Thyroid gland (tissue), 4 donors: Measurements from ENCODE around the gene WDR55. TPM values are rescaled to one million over a fixed set of nuclear protein-coding genes. Genes with fewer than 3 reads are reported as not detected.

Experiments used
- DNase-seq, 2 donors: peaks; one replicate each; pipeline ENCODE4 v3.0.0-alpha.2; 2019
- H3K27ac ChIP-seq, 3 donors: fragments of 200-600 bp; sonication (generic); 1 replicate in 2 of 3; 2 replicates in 1 of 3; pipeline ENCODE4 v1.5.1; 2016 to 2019; ENCODE audit warnings: mild to moderate bottlenecking in 1 of 3, moderate library complexity in 1 of 3
- H3K27me3 ChIP-seq: fragments of 200-600 bp; sonication (generic); one replicate; pipeline ENCODE4 v1.5.1; 2019
- H3K36me3 ChIP-seq, 2 donors: fragments of 200-600 bp; sonication (generic); one replicate each; pipeline ENCODE4 v1.5.1; 2016 to 2019
- H3K4me1 ChIP-seq, 2 donors: fragments of 200-600 bp; sonication (generic); one replicate each; pipeline ENCODE4 v1.5.1; 2017 to 2019
- H3K4me3 ChIP-seq, 3 donors: fragments of 200-600 bp; sonication (generic); replicated peaks in 1 of 3; 1 replicate in 2 of 3; 2 replicates in 1 of 3; pipeline ENCODE4 v1.5.1; 2016; ENCODE audit warnings: mild to moderate bottlenecking in 1 of 3
- H3K9me3 ChIP-seq: fragments of 200-600 bp; sonication (generic); one replicate; pipeline ENCODE4 v1.5.1; 2017
- POLR2A ChIP-seq, 2 donors: fragments of 450-650 bp; IDR thresholded peaks; one replicate each; pipeline ENCODE4 v1.6.1; 2017; ENCODE audit warnings: antibody characterized with exemption in 2 of 2, mild to moderate bottlenecking in 2 of 2, moderate library complexity in 1 of 2
- WGBS, 2 donors: methylation state at CpG; one replicate each; pipeline ENCODE4 v1.1.5; 2017; 5-methylcytosine and 5-hydroxymethylcytosine counted together
- intact Hi-C: fragments of 100-400 bp; cut with DNase I; formaldehyde crosslinking; loops from one replicate; pipeline ENCODE4 v1.15.1; 2023
- total RNA-seq, 4 donors: library from RNA; depleted of rRNA; stranded (reverse); fragments of >200 nt; gene quantifications; one replicate each; pipeline ENCODE4 v1.2.3, GENCODE V29; 2016
- TF ChIP-seq, protein P1 (sequence below), 6 experiments: fragments of 200-600 bp in 3 of 6; fragments of 450-650 bp in 3 of 6; sonication (generic) in 3 of 6; IDR thresholded peaks; one replicate each; pipeline ENCODE4 v1.5.1; 2016 to 2019; ENCODE audit warnings: antibody characterized with exemption in 6 of 6, mild to moderate bottlenecking in 2 of 6, inconsistent platforms in 1 of 6, moderate library complexity in 1 of 6

The WDR55 gene
- total RNA-seq, 4 donors from 2014 or later = 19.5 to 23.8 (median 20.7) TPM

DNA sequence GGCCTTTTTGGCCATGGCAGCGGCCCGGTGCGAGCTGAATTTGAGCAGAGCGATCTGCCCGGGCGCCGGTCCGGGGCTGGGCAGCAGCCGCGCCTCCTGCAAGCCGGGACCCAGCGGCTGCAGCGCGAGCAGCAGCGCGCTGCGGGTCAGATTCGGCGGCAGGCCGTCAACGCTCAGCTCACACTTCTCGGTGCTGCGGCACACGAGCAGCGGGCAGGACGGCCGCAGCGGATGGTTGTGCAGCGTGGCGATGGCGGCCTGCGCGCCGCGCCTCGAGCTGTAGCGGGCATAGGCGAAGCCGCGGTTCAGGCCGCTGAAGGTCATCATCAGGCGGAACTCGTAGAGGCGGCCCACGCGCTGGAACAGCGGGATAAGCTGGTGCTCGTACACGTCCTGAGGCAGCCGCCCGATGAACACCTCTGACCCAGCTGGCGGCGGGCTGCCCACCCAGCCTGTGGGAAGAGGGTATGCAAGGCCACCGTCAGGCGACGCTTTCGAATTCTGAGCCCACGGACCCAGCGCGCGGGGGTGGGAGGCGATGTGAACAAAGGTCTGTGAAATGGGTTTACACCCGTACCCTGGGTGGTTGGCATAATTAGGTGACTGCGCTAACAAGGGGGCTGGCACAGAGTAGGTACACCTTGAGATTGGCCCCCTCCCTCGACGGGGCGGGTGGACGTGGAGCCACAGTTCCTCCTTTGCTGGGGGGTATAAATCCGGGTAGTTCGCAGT lies 7.9 kb downstream of the WDR55 start:
- TF ChIP-seq POLR2A (IDR thresholded peaks at IDR 0.05) = no peak
- TF ChIP-seq, protein P1, sequence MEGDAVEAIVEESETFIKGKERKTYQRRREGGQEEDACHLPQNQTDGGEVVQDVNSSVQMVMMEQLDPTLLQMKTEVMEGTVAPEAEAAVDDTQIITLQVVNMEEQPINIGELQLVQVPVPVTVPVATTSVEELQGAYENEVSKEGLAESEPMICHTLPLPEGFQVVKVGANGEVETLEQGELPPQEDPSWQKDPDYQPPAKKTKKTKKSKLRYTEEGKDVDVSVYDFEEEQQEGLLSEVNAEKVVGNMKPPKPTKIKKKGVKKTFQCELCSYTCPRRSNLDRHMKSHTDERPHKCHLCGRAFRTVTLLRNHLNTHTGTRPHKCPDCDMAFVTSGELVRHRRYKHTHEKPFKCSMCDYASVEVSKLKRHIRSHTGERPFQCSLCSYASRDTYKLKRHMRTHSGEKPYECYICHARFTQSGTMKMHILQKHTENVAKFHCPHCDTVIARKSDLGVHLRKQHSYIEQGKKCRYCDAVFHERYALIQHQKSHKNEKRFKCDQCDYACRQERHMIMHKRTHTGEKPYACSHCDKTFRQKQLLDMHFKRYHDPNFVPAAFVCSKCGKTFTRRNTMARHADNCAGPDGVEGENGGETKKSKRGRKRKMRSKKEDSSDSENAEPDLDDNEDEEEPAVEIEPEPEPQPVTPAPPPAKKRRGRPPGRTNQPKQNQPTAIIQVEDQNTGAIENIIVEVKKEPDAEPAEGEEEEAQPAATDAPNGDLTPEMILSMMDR (IDR thresholded peaks at IDR 0.05) = no peak
- H3K27ac ChIP-seq = no peak overlapping the region
- 49 to 79% methylated on average over 19 to 53 of the region's 70 CpGs for WGBS, 2 donors
- no peaks in the 10 kb centered on the region for H3K27me3 ChIP-seq
- intact Hi-C loops = no loop called here
- H3K4me3 ChIP-seq = no peak overlapping the region
- peak; percentile 18 to 22 for DNase-seq
- peaks cover 42 to 60% of the 10 kb centered on the region in 2 donors for H3K36me3 ChIP-seq
- no peaks in the 10 kb centered on the region for H3K9me3 ChIP-seq
- H3K4me1 ChIP-seq = no peaks in the 10 kb centered on the region

DNA sequence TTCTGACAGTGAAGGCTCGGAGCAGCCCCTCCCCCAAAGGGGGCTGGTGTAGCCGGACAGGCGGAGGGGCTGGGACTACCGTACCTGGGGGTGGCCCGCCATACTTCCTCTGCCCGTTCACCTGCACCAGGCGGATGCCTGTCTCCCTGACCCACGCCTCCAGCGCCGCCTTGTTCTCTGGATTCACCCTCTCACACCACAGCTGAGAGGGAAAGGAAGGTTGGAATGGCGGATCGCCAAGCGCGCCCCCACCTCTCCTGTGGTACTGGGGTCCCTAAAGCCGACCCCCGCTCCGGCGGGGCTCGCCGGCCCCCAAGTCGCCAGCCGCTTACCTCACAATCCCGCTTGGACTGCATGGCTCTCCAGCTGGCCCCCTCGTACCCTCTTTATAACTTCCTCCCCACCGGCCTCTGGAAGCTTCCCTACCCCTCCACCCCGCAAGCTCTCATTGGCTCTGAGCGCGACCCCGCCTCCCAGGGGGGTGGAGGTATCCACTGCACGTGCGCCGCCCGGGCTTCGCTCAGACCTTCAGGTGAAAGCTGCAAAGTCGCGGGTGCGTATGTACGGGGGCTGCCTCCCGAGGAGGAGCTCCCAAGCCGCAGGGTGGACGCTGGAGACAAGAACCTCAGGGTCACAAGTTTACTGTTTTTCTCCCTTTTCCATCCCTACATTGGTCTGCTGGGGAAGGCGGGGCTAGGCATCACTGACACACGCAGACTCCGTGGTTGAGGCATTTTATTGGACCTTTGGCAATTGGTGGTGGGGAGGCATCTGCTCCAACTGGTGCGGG lies 8.7 kb downstream of the WDR55 start, which contains the start of gene DND1:
Gene DND1, minus strand, starts transcription at position 390 of the 790 bp plus-strand sequence. Its CDS starts 34 bp downstream, at position 356.
- DNase-seq = no peak
- H3K4me1 ChIP-seq = no peaks in the 10 kb centered on the region
- intact Hi-C loops = no loop called here
- H3K27ac ChIP-seq = no peak within 1 kb of the TSS
- no peaks in the 10 kb centered on the region for H3K9me3 ChIP-seq
- H3K27me3 ChIP-seq = no peaks in the 10 kb centered on the region
- 85 to 89% methylated on average over 42 to 43 of the region's 45 CpGs for WGBS, 2 donors
- H3K36me3 ChIP-seq = peaks cover 38 to 62% of the 10 kb centered on the region in 2 donors
- H3K4me3 ChIP-seq = no peak within 1 kb of the TSS
- TF ChIP-seq, protein P1 (IDR thresholded peaks at IDR 0.05) = no peak

DNA sequence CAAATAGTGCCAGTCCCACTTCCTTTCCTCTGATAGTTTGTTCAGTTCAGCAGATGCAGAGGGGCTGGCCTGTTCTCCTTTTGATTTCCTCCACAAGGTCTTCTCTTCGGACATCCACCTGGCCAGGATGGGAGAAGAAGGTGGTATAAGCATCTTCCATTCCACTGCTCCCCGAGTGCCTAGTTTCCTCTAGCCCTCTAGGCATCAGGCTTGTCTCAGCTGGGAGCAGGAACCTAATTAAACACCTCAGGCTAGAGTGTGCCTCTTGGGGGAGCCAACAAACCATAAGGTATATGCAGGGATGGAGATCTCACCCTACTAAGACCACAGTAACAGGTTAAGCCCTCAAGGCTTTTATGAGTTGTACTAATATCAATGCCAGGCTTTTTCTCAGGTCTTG lies 9.5 kb downstream of the WDR55 start:
- Histone ChIP-seq H3K27ac (no peak overlapping the region), H3K36me3 (peaks cover 34 to 55% of the 10 kb centered on the region in 2 donors), H3K27me3 (no peaks in the 10 kb centered on the region), H3K4me3 (no peak overlapping the region), H3K4me1 (no peaks in the 10 kb centered on the region), H3K9me3 (no peaks in the 10 kb centered on the region)
- TF ChIP-seq, protein P1 (IDR thresholded peaks at IDR 0.05) = no peak
- TF ChIP-seq POLR2A (IDR thresholded peaks at IDR 0.05) = no peak
- DNase-seq = no peak
- WGBS, 2 donors = 92 to 97% methylated on average over 2 of the region's 2 CpGs
- intact Hi-C loops = no loop called here

DNA sequence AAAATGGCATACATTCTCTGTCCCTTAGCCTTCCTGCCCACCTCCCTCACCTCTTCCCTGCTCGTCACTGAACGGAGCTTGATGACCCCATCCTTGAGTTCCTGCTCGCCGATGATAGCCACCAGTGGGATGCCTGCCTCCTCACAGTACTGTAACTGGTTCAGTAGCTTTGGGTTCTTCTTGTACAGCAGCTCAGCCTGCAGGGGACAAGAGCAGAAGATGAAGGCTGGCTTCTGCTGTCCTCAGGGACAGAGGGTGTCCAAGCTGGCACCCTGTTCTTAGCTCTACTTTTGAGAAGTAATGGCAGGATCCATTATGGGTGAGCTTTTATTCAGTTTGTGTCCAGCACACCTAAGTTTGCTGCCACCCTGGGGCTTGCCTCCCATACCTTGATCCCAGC lies 9.9 kb downstream of the WDR55 start:
- H3K27ac ChIP-seq = no peak overlapping the region
- intact Hi-C loops = no loop called here
- no peaks in the 10 kb centered on the region for H3K9me3 ChIP-seq
- no peaks in the 10 kb centered on the region for H3K27me3 ChIP-seq
- DNase-seq = no peak
- no peak for TF ChIP-seq POLR2A (IDR thresholded peaks at IDR 0.05)
- TF ChIP-seq, protein P1 (IDR thresholded peaks at IDR 0.05) = no peak
- H3K4me1 ChIP-seq = no peaks in the 10 kb centered on the region
- peaks cover 33 to 55% of the 10 kb centered on the region in 2 donors for H3K36me3 ChIP-seq
- H3K4me3 ChIP-seq = no peak overlapping the region
- WGBS, 2 donors = 91 to 94% methylated on average over 4 of the region's 4 CpGs

DNA sequence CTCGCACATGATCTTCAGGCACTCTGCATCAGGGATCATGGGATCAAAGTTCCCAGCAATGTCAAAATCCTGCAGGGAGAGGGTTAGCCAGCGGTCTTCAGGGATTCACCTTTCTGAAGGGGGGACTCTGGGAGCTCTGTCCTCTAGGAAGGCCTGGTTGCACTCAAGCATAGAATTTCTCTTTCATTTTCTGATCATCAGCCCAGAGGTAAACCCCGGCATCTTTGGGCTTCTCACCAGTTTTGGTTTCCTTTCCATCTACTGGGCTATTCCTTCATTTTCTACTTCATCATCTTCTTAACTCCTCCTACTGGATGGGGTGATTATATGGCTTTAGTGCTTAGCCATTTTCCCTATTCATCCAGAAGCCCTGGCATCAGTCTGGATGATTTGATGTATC lies 13.2 kb downstream of the WDR55 start:
- intact Hi-C loops = no loop called here
- peaks cover 40 to 48% of the 10 kb centered on the region in 2 donors for H3K36me3 ChIP-seq
- TF ChIP-seq, protein P1 (IDR thresholded peaks at IDR 0.05) = no peak
- TF ChIP-seq POLR2A (IDR thresholded peaks at IDR 0.05) = no peak
- no peaks in the 10 kb centered on the region for H3K27me3 ChIP-seq
- no peak for DNase-seq
- no peak overlapping the region for H3K4me3 ChIP-seq
- no peaks in the 10 kb centered on the region for H3K4me1 ChIP-seq
- no peak overlapping the region for H3K27ac ChIP-seq
- 90 to 97% methylated on average over 3 of the region's 3 CpGs for WGBS, 2 donors
- no peaks in the 10 kb centered on the region for H3K9me3 ChIP-seq
